ENCODE measurements around the gene CTIF.

Gene CTIF

GRCh38 chr18:48641981-48642380 is 103.2 kb downstream of the CTIF start:
- Histone ChIP-seq H4K20me1 (ENCODE audit: insufficient read depth, low read length) (no peaks in the 10 kb centered on the region), H3K27me3 (ENCODE audit: low read depth, low read length) (no peaks in the 10 kb centered on the region), H3K36me3 (replicated peaks; ENCODE audit: low read depth, low read length) (no peaks in the 10 kb centered on the region), H2AFZ (ENCODE audit: low read depth, low read length) (no peak overlapping the region), H3K4me3 (ENCODE audit: low read length) (no peak overlapping the region), H3K4me1 (ENCODE audit: low read length) (no peaks in the 10 kb centered on the region), H3K4me2 (ENCODE audit: low read length) (no peak overlapping the region), H3K79me2 (ENCODE audit: low read length) (no peaks in the 10 kb centered on the region), H3K9me3 (ENCODE audit: insufficient read depth, low read length) (no peaks in the 10 kb centered on the region), H3K9ac (ENCODE audit: low read length) (no peak overlapping the region), H3K27ac (ENCODE audit: low read length) (no peak overlapping the region)
- TF ChIP-seq CTCF (IDR thresholded peaks at IDR 0.05; ENCODE audit: low read depth, low read length), result no peak
- TF ChIP-seq EZH2phosphoT487 (IDR thresholded peaks at IDR 0.05; ENCODE audit: low read depth), result no peak

GRCh38 chr18:48642503-48642902 is 103.7 kb downstream of the CTIF start:
- Histone ChIP-seq H3K36me3 (replicated peaks; ENCODE audit: low read depth, low read length) (no peaks in the 10 kb centered on the region), H3K9ac (ENCODE audit: low read length) (no peak overlapping the region), H3K27me3 (ENCODE audit: low read depth, low read length) (no peaks in the 10 kb centered on the region), H3K79me2 (ENCODE audit: low read length) (no peaks in the 10 kb centered on the region), H4K20me1 (ENCODE audit: insufficient read depth, low read length) (no peaks in the 10 kb centered on the region), H3K4me2 (ENCODE audit: low read length) (no peak overlapping the region), H3K4me1 (ENCODE audit: low read length) (no peaks in the 10 kb centered on the region), H3K4me3 (ENCODE audit: low read length) (no peak overlapping the region), H2AFZ (ENCODE audit: low read depth, low read length) (no peak overlapping the region), H3K27ac (ENCODE audit: low read length) (no peak overlapping the region), H3K9me3 (ENCODE audit: insufficient read depth, low read length) (no peaks in the 10 kb centered on the region)
- TF ChIP-seq EZH2phosphoT487 (IDR thresholded peaks at IDR 0.05; ENCODE audit: low read depth) (no peak), CTCF (IDR thresholded peaks at IDR 0.05; ENCODE audit: low read depth, low read length) (no peak)

- no peaks in the 10 kb centered on the region for H3K36me3 ChIP-seq (replicated peaks; ENCODE audit: low read depth, low read length)
- H3K79me2 ChIP-seq (ENCODE audit: low read length), result no peaks in the 10 kb centered on the region
- H3K4me1 ChIP-seq (ENCODE audit: low read length), result no peaks in the 10 kb centered on the region
- H3K4me2 ChIP-seq (ENCODE audit: low read length), result no peak overlapping the region
- TF ChIP-seq EZH2phosphoT487 (IDR thresholded peaks at IDR 0.05; ENCODE audit: low read depth) (no peak), CTCF (IDR thresholded peaks at IDR 0.05; ENCODE audit: low read depth, low read length) (no peak)
- no peak overlapping the region for H3K9ac ChIP-seq (ENCODE audit: low read length)
- no peak overlapping the region for H3K27ac ChIP-seq (ENCODE audit: low read length)
- H2AFZ ChIP-seq (ENCODE audit: low read depth, low read length), result no peak overlapping the region
- H4K20me1 ChIP-seq (ENCODE audit: insufficient read depth, low read length), result no peaks in the 10 kb centered on the region
- no peaks in the 10 kb centered on the region for H3K9me3 ChIP-seq (ENCODE audit: insufficient read depth, low read length)
- H3K4me3 ChIP-seq (ENCODE audit: low read length), result no peak overlapping the region
- H3K27me3 ChIP-seq (ENCODE audit: low read depth, low read length), result no peaks in the 10 kb centered on the region
Observed at GRCh38 chr18:48643262-48643661, 104.4 kb downstream of the CTIF start.

- Histone ChIP-seq H3K9ac (ENCODE audit: low read length) (no peak overlapping the region), H3K36me3 (replicated peaks; ENCODE audit: low read depth, low read length) (no peaks in the 10 kb centered on the region), H3K79me2 (ENCODE audit: low read length) (no peaks in the 10 kb centered on the region), H3K4me1 (ENCODE audit: low read length) (no peaks in the 10 kb centered on the region), H4K20me1 (ENCODE audit: insufficient read depth, low read length) (no peaks in the 10 kb centered on the region), H3K27ac (ENCODE audit: low read length) (no peak overlapping the region), H3K27me3 (ENCODE audit: low read depth, low read length) (no peaks in the 10 kb centered on the region), H3K4me3 (ENCODE audit: low read length) (no peak overlapping the region), H3K9me3 (ENCODE audit: insufficient read depth, low read length) (no peaks in the 10 kb centered on the region), H3K4me2 (ENCODE audit: low read length) (no peak overlapping the region), H2AFZ (ENCODE audit: low read depth, low read length) (no peak overlapping the region)
- TF ChIP-seq CTCF (IDR thresholded peaks at IDR 0.05; ENCODE audit: low read depth, low read length), result no peak
- no peak for TF ChIP-seq EZH2phosphoT487 (IDR thresholded peaks at IDR 0.05; ENCODE audit: low read depth)
Observed at GRCh38 chr18:48644029-48644428, 105.2 kb downstream of the CTIF start.
